22Rv1 (cell line): ENCODE data around the gene PTDSS2.

ENCODE experiments used
- H3K27ac ChIP-seq: fragments of 450-650 bp; 2 replicates; pipeline ENCODE4 v1.5.1; 2017
- CTCF ChIP-seq: fragments of 450-650 bp; IDR thresholded peaks from 2 replicates; pipeline ENCODE4 v1.5.1; 2017; ENCODE audit warnings: mild to moderate bottlenecking
- ZFX ChIP-seq: fragments of 450-650 bp; IDR thresholded peaks from 2 replicates; pipeline ENCODE4 v1.6.1; 2017; ENCODE audit warnings: antibody characterized with exemption, borderline replicate concordance

PTDSS2 gene

DNA sequence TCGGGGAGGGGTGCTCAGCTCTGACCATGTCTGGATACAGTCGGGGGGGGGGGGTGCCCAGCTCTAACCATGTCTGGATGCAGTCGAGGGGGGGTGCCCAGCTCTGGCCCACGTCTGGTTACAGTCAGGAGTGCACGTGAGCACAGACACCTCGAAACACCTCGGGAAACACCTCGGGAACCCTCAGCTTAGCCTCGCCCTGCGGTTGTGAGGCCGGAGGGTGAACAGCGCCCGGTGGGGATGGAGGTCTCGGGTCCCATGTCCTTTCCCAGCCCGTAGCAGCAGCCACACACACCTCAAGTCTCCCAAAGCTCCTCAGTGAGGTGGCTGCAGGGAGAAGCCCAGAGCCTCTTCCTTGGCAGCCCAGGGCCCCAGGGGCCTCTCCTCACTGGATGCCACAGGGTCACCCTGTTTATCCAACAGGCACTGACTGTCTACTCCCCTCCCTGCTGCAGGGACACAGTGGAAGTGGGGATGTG lies 37.4 kb upstream of the PTDSS2 start:
- TF ChIP-seq ZFX, result no peak
- TF ChIP-seq CTCF, result no peak
- H3K27ac ChIP-seq, result no peak overlapping the region

DNA sequence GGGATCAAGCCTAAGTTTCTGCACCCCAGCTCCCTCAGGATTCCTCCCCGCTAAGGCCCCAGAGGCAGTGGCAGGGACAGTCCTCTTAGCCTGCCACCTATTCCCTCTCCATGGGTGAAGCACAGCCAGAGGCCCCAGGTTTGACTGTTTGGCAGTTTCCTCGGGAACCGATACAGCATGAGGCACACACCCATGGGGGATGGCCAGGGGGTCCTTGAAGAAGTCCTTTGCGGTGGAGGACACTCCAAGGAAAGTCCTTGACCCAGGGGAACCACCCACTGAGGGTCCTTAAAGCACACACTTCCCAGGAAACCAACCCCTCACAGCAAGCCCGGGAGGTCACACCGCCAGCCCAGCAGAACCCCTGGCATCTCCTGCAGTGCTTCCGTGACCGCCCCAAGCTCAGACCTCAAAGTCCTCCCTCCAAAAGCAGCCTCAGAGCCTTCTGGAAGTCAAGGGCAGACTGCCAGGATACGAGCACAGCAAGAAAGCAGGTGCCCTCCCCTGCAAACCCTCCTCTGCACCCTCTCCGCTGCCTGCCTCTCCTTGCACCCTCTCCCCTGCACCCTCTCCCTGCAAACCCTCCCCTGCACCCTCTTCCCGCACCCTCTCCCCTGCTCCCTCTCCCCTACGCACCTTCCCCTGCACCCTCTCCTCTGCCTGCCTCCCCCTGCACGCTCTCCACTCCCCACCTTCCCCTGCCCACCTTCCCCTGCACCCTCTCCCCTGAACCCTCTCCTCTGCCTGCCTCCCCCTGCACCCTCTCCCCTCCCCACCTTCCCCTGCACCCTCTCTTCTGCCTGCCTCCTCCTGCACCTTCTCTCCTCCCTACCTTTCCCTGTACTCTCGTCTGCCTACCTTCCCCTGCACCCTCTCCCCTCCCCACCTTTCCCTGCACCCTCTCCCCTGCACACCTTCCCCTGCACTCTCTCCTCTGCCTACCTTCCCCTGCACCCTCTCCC lies 36.7 kb upstream of the PTDSS2 start:
- TF ChIP-seq ZFX (no peak), CTCF (no peak)
- H3K27ac ChIP-seq, result no peak overlapping the region

GRCh38 chr11:414318-414857 lies 35.7 kb upstream of the PTDSS2 start:
- TF ChIP-seq ZFX, result no peak
- no peak for TF ChIP-seq CTCF
- H3K27ac ChIP-seq, result no peak overlapping the region

DNA sequence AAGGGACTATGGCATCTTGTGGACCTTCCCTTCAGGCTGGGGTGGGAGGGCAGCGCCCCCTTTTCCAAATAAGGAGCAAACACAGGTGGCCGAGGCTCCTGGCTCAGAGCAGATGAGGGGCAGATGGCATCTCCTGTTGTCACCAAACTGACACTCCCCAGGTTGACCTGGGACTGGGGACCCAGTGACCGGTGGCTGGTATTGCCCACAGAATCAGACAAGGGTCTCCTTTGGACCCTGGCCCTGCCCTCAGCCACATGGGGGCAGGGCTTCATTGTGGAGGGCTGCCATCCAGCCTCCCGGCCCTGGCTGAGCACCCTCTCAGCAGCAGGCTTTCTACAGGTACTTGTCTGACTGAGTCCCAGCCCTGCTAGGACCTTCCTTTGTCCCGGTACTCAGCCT lies 34.4 kb upstream of the PTDSS2 start:
- no peak for TF ChIP-seq CTCF
- no peak for TF ChIP-seq ZFX
- 0 out of 2 replicates have a peak overlapping the region, but pooled peaks have one; percentile 71 for H3K27ac ChIP-seq

DNA sequence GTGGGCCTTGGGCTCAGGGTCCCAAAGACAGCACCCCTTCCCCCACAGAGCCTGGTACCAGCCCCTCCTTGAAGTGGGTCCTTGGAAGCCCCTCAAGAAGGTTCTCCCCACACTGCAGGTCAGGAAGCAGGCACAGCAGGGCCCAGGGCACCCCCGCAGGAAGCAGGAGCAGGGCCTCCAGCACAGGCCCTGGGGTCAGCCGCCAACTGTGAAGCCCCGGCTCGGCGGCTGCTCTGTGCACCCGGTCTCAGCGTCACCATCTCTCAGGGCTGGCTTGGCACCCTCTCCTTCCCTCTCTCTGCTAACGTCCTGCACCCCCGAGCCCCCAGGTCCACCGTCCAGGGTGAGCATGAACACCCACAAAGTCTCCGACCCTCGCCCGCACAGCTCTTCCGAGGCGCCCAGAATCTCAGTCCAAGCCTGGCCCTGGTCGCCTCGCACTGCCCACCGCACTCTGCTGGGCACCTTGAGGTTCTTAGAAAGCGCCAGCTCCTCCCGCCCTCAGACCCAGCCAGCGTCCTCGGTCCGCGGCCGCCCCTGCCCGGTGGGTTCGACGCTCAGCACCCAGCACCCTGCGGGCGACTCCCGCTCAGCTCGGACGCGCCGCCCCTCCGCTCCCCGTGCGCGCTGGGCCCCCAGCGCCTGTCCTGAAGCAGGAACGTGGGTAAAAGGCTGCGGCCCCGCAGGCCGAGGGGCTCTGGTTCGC lies 33.9 kb upstream of the PTDSS2 start:
- TF ChIP-seq ZFX (no peak), CTCF (no peak)
- H3K27ac ChIP-seq, result peak overlapping the region; percentile 71

- peak overlapping the region; percentile 71 for H3K27ac ChIP-seq
- no peak for TF ChIP-seq CTCF
- TF ChIP-seq ZFX, result no peak
These were observed 33.1 kb upstream of the PTDSS2 start for GRCh38 chr11:416757-417621.
